ENCODE measurements around the gene SH2B2. TPM values are rescaled to one million over a fixed set of nuclear protein-coding genes. Genes with fewer than 3 reads are reported as not detected.

SH2B2 gene
- total RNA-seq, 1 experiment from 2014 or later: 8.8 TPM

- intact Hi-C loops (cut with micrococcal nuclease): no loop called here
- H3K4me3 ChIP-seq (ENCODE audit: low read length): no peak overlapping the region
- BruUV-seq (replicated peaks): no TSS peak
- ATAC-seq (no peak), DNase-seq (no peak)
- H2AFZ ChIP-seq (ENCODE audit: low read length): no peak overlapping the region
- TF ChIP-seq EZH2phosphoT487 (IDR thresholded peaks at IDR 0.05; ENCODE audit: borderline replicate concordance, low read length) (no peak), CTCF (conservative IDR thresholded peaks at IDR 0.05; ENCODE audit: low read depth, low read length) (no peak), EZH2 (IDR thresholded peaks at IDR 0.05; ENCODE audit: low read length, unreplicated experiment) (no peak)
- no peaks in the 10 kb centered on the region for H3K9me3 ChIP-seq (ENCODE audit: low read length)
- H3K4me1 ChIP-seq (ENCODE audit: insufficient read depth, low read length): no peaks in the 10 kb centered on the region
- H4K20me1 ChIP-seq (ENCODE audit: low read length): no peaks in the 10 kb centered on the region
- H3K79me2 ChIP-seq (ENCODE audit: low read length): no peaks in the 10 kb centered on the region
- no peaks in the 10 kb centered on the region for H3K9me2 ChIP-seq (replicated peaks; ENCODE audit: low read length)
- no peak overlapping the region for H3K27ac ChIP-seq (ENCODE audit: low read length)
- H3K27me3 ChIP-seq (ENCODE audit: low read length): no peaks in the 10 kb centered on the region
- H3K4me2 ChIP-seq (ENCODE audit: low read length): no peak overlapping the region
- CTCF ChIA-PET: no interaction called here
- H3K36me3 ChIP-seq (ENCODE audit: low read depth, low read length): no peaks in the 10 kb centered on the region
- POLR2A ChIA-PET (ENCODE audit: unreplicated experiment): no interaction called here
- no peak overlapping the region for H3K9ac ChIP-seq (ENCODE audit: low read length)
- H3F3A ChIP-seq (ENCODE audit: low read length, unreplicated experiment): no peaks in the 10 kb centered on the region
Measured at GRCh38 chr7:102275123-102275703, 11.5 kb upstream of the SH2B2 start.

- Histone ChIP-seq H3K27me3 (ENCODE audit: low read length) (no peaks in the 10 kb centered on the region), H3K4me3 (ENCODE audit: low read length) (no peak overlapping the region)
Measured at GRCh38 chr7:102277901-102278300, 8.8 kb upstream of the SH2B2 start.

More at GRCh38 chr7:102277901-102278300, 8.8 kb upstream of the SH2B2 start:
- H4K20me1 ChIP-seq (ENCODE audit: low read length): no peaks in the 10 kb centered on the region
- ChIA-PET CTCF (interaction anchor here (0.7 kb wide), 1 partner anchor 187 kb away, joined by 13 read pairs; no protein-coding TSS in a partner anchor), POLR2A (ENCODE audit: unreplicated experiment) (no interaction called here)
- H3F3A ChIP-seq (ENCODE audit: low read length, unreplicated experiment): no peaks in the 10 kb centered on the region
- no peaks in the 10 kb centered on the region for H3K79me2 ChIP-seq (ENCODE audit: low read length)
- BruUV-seq (replicated peaks): no TSS peak
- H3K27ac ChIP-seq (ENCODE audit: low read length): no peak overlapping the region
- DNase-seq: no peak
- H3K9ac ChIP-seq (ENCODE audit: low read length): no peak overlapping the region
- no peak overlapping the region for H2AFZ ChIP-seq (ENCODE audit: low read length)
- H3K4me1 ChIP-seq (ENCODE audit: insufficient read depth, low read length): no peaks in the 10 kb centered on the region
- intact Hi-C loops (cut with micrococcal nuclease): no loop called here
- no peak for TF ChIP-seq EZH2 (IDR thresholded peaks at IDR 0.05; ENCODE audit: low read length, unreplicated experiment)
- no peak for TF ChIP-seq EZH2phosphoT487 (IDR thresholded peaks at IDR 0.05; ENCODE audit: borderline replicate concordance, low read length)
- no peak for TF ChIP-seq CTCF (conservative IDR thresholded peaks at IDR 0.05; ENCODE audit: low read depth, low read length)
- no peaks in the 10 kb centered on the region for H3K36me3 ChIP-seq (ENCODE audit: low read depth, low read length)
- H3K9me2 ChIP-seq (replicated peaks; ENCODE audit: low read length): no peaks in the 10 kb centered on the region
- no peak for ATAC-seq
- H3K9me3 ChIP-seq (ENCODE audit: low read length): no peaks in the 10 kb centered on the region
- no peak overlapping the region for H3K4me2 ChIP-seq (ENCODE audit: low read length)

Data from PC-3 (cell line).